ENCODE data around the gene TSBP1. TPM values are rescaled to one million over a fixed set of nuclear protein-coding genes. Genes with fewer than 3 reads are reported as not detected.
"Not testable (repeated sequence)": the region's sequence is repeated elsewhere in the genome, so short reads cannot be mapped to it uniquely, and the experiment has no call there.

Gene TSBP1
- total RNA-seq, 1 donor from 2014 or later, result not detected

- no peak for DNase-seq (ENCODE audit: low read depth in 2 of 2)
Observed at GRCh38 chr6:32375739-32376529, 4.2 kb upstream of the TSBP1 start.

GRCh38 chr6:32371229-32371628 lies 474 bp downstream of the TSBP1 start:
- DNase-seq (ENCODE audit: low read depth in 2 of 2), result peak in 1 of 2 donors; percentile 46

- DNase-seq (ENCODE audit: low read depth in 2 of 2), result no peak
Observed at GRCh38 chr6:32370505-32370904, 1.2 kb downstream of the TSBP1 start.

- DNase-seq (ENCODE audit: low read depth in 2 of 2), result peak in 1 of 2 donors; percentile 78
Observed at GRCh38 chr6:32369660-32370059, 2.0 kb downstream of the TSBP1 start.

GRCh38 chr6:32367644-32368043 lies 4.1 kb downstream of the TSBP1 start:
- no peak for DNase-seq (ENCODE audit: low read depth in 2 of 2)

GRCh38 chr6:32359225-32359624 lies 12.5 kb downstream of the TSBP1 start:
- DNase-seq (ENCODE audit: low read depth in 2 of 2), result not testable (repeated sequence)

- not testable (repeated sequence) for DNase-seq (ENCODE audit: low read depth in 2 of 2)
Observed at GRCh38 chr6:32358548-32358947, 13.2 kb downstream of the TSBP1 start.

GRCh38 chr6:32355018-32355417 lies 16.7 kb downstream of the TSBP1 start:
- no peak for DNase-seq (ENCODE audit: low read depth in 2 of 2)

GRCh38 chr6:32353348-32353747 lies 18.4 kb downstream of the TSBP1 start:
- no peak for DNase-seq (ENCODE audit: low read depth in 2 of 2)

GRCh38 chr6:32340242-32340641 lies 31.5 kb downstream of the TSBP1 start:
- no peak for DNase-seq (ENCODE audit: low read depth in 2 of 2)

- DNase-seq (ENCODE audit: low read depth in 2 of 2), result no peak
Observed at GRCh38 chr6:32337186-32337805, 34.4 kb downstream of the TSBP1 start.

GRCh38 chr6:32332433-32332832 lies 39.3 kb downstream of the TSBP1 start:
- DNase-seq (ENCODE audit: low read depth in 2 of 2), result no peak

GRCh38 chr6:32329141-32329540 lies 42.6 kb downstream of the TSBP1 start:
- DNase-seq (ENCODE audit: low read depth in 2 of 2), result no peak

- no peak for DNase-seq (ENCODE audit: low read depth in 2 of 2)
Observed at GRCh38 chr6:32327103-32327502, 44.6 kb downstream of the TSBP1 start.

GRCh38 chr6:32318501-32318900 lies 53.2 kb downstream of the TSBP1 start:
- no peak for DNase-seq (ENCODE audit: low read depth in 2 of 2)

GRCh38 chr6:32317541-32317940 lies 54.2 kb downstream of the TSBP1 start:
- no peak for DNase-seq (ENCODE audit: low read depth in 2 of 2)

GRCh38 chr6:32313964-32314363 lies 57.7 kb downstream of the TSBP1 start:
- no peak for DNase-seq (ENCODE audit: low read depth in 2 of 2)

- DNase-seq (ENCODE audit: low read depth in 2 of 2), result peak in 1 of 2 donors; percentile 2
Observed at GRCh38 chr6:32298632-32299336, 72.9 kb downstream of the TSBP1 start.

GRCh38 chr6:32294980-32295379 lies 76.7 kb downstream of the TSBP1 start:
- not testable (repeated sequence) for DNase-seq (ENCODE audit: low read depth in 2 of 2)

GRCh38 chr6:32294566-32294965 lies 77.1 kb downstream of the TSBP1 start:
- DNase-seq (ENCODE audit: low read depth in 2 of 2), result no peak

- no peak for DNase-seq (ENCODE audit: low read depth in 2 of 2)
Observed at GRCh38 chr6:32293695-32294094, 78.0 kb downstream of the TSBP1 start.

- DNase-seq (ENCODE audit: low read depth in 2 of 2), result no peak
Observed at GRCh38 chr6:32291543-32291942, 80.2 kb downstream of the TSBP1 start.
